RWPE1 (cell line): ENCODE measurements around the gene PWWP2B.

Experiments used
- CTCF ChIA-PET: fragments of 350-600 bp; sonication (Branson Sonifier 250); formaldehyde crosslinking; extraction: SDS; loops from one replicate; lab custom pipeline; 2021; lab: Yijun Ruan, JAX
- POLR2A ChIA-PET: fragments of 400-600 bp; formaldehyde crosslinking; extraction: SDS; loops from one replicate; lab custom pipeline; 2020; ENCODE audit warnings: antibody characterized with exemption; ENCODE audit not compliant: low non-redundant PET; lab: Yijun Ruan, JAX
- DNase-seq: peaks from one replicate; pipeline ENCODE4 v3.0.0; 2012; ENCODE audit warnings: low spot score
- H3K27ac ChIP-seq: fragments of 450-650 bp; 2 replicates; pipeline ENCODE4 v1.5.1; 2017
- TF ChIP-seq, protein P1 (sequence below): fragments of 450-650 bp; conservative IDR thresholded peaks from 2 replicates; pipeline ENCODE4 v1.5.1; 2017; ENCODE audit warnings: low read depth, mild to moderate bottlenecking

PWWP2B gene

DNA sequence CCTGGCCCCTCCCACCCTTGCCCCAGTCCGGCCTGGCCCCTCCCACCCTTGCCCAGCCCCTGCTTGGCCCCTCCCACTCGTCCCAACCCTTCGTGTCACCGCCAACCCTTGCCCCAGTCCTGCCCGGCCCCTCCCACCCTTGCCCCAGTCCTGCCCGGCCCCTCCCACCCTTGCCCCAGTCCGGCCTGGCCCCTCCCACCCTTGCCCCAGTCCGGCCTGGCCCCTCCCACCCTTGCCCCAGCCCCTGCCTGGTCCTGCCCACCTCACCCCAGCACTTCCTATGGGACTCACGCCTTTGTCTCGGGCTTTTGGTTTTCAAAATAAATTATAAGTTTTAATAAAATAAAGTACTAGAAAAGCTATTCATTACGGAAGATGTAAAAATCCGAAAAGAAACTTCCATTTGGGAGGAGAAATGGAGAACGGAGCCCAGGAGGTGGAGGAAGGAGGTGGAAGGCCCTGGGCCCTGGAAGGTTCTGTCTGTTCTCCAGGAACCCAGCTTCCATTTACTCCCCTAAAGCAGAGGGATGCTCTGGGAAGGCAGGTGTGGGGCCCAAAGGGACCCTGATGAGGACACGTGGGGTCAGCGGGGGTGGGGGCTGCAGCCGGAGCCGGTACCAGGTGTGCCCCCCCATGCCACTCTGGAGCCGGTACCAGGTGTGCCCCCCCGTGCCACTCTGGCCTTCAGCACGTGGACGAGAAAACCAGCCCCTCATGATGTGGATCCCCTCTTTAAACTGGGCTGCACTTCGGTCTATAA, 52.2 kb downstream of the PWWP2B start:
- ChIA-PET CTCF (interaction anchor here (0.6 to 0.9 kb wide), 2 partner anchors 225 to 227 kb away, joined by 3 to 4 read pairs; no protein-coding TSS in a partner anchor), POLR2A (no interaction called here)
- no peak for DNase-seq
- TF ChIP-seq, protein P1, sequence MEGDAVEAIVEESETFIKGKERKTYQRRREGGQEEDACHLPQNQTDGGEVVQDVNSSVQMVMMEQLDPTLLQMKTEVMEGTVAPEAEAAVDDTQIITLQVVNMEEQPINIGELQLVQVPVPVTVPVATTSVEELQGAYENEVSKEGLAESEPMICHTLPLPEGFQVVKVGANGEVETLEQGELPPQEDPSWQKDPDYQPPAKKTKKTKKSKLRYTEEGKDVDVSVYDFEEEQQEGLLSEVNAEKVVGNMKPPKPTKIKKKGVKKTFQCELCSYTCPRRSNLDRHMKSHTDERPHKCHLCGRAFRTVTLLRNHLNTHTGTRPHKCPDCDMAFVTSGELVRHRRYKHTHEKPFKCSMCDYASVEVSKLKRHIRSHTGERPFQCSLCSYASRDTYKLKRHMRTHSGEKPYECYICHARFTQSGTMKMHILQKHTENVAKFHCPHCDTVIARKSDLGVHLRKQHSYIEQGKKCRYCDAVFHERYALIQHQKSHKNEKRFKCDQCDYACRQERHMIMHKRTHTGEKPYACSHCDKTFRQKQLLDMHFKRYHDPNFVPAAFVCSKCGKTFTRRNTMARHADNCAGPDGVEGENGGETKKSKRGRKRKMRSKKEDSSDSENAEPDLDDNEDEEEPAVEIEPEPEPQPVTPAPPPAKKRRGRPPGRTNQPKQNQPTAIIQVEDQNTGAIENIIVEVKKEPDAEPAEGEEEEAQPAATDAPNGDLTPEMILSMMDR = no peak
- peak overlapping the region; percentile 92 for H3K27ac ChIP-seq

DNA sequence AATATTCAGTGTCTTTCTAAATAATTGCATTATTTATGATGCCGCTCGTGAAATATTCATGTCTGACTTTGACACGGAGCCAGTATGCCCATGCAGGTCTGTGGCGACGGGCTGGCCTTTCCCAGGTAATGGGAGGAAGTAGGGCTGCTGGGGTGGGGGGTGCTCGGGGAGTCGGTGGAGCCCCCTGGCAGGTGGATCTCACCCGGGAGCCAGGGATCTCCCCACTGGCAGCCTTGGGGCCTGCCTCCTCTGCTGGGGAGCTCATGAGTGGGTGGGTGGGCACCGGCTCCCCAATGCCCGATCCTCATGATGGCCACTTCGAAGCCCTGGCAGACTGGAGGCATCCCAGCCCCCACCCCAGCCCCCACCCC, 52.8 kb downstream of the PWWP2B start:
- TF ChIP-seq, protein P1 = no peak
- no peak for DNase-seq
- ChIA-PET CTCF (interaction anchor here (0.9 kb wide), 1 partner anchor 227 kb away, joined by 4 read pairs; no protein-coding TSS in a partner anchor), POLR2A (no interaction called here)
- H3K27ac ChIP-seq = peak overlapping the region; percentile 92

DNA sequence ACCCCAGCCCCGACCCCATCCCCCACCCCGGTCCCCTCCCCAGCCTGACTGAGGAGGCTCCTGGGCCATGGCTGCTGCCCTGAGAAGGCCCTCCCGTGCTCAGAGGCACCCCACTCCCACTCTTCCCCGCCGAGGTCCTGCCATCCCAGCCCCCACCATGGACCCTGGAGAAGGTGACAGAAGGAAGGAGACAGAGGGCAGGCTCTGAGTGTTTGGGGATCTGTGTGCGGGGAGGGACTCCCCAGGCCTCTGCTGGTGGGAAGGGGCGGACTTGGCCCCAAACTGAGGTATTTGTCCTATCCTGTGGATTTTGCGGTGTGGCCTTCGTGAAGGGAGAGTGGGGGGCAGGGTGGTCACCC, 53.4 kb downstream of the PWWP2B start:
- CTCF ChIA-PET = no interaction called here
- TF ChIP-seq, protein P1 = no peak
- POLR2A ChIA-PET = no interaction called here
- H3K27ac ChIP-seq = peak overlapping the region; percentile 57; the same call in 1 of the 2 replicates
- DNase-seq = no peak

DNA sequence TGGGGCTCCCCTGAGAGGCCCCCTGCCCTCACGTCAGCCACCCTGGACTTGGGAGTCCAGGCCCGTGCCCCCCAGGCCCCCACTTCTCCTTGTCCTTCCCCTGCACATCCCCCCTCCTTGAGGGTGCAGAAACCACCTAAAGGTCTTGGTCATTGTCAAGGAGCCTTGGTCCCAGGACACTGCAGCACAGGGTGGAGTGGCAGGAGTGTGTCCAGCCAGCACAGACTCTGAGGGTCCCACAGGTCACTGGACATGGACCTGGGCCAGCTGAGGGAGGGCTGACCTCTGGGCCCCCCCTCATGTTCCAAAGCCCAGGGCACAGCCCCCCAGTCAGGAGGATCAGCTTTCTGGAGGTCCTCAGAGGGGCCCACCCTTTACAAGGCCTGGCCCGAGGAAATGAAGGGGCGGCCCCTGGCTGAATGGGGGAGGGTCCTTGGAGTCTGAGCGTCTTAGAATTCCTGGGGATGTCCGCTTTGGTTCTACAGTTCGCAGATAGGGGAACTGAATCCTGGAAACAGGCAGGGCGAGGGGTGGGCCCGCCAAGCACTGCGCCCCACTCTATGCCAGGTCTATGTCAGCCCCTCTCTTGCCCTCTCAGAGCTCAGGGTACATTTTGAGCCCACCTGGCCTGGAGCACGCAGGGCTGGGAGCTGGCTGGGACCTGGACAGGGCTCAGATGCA, 54.0 kb downstream of the PWWP2B start:
- ChIA-PET POLR2A (interaction anchor here (0.6 kb wide), 1 partner anchor 88 kb away, joined by 3 read pairs; no protein-coding TSS in a partner anchor), CTCF (interaction anchor here (0.6 to 0.8 kb wide), 2 partner anchors 32 to 105 kb away, joined by 3 read pairs; no protein-coding TSS in a partner anchor)
- TF ChIP-seq, protein P1 = no peak
- DNase-seq = no peak
- H3K27ac ChIP-seq = peak overlapping the region; percentile 57

DNA sequence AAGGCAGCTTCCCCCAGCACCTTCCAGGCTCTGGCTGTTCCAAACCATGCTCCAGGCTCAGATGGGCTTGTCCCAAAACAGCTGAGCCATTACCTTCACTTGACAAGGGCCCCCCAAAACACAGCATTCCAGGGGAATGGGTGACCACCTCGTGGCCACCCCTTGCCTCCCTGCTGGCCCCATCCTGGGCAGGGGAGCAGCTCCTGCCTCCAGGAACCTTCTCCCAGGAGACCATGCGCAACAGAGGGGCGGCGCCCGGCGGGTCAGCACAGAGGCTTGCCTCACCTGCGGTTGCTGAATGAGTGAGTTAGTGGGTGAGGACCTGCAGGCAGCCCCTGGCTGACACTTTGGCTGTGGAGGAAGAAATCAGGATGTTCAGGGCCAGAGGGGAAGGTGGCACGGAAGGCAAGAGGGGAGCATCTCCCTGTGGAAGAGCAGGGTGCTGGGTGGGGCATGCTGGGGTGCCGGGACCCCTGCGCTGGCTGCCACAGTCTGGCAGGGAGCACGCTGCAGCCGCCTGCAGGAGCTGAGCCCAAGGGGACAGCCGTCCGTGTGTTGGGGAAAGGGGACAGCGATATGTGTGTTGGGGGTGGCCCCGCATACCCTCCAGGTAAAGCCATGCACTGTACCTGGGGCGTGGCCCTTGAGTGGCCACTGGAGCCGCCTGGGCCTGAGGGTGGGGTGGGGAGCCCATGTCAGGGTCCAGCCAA, 54.7 kb downstream of the PWWP2B start:
- ChIA-PET POLR2A (interaction anchor here (0.6 kb wide), 1 partner anchor 88 kb away, joined by 3 read pairs; no protein-coding TSS in a partner anchor), CTCF (interaction anchor here (0.6 to 1.2 kb wide), 4 partner anchors 33 to 284 kb away, joined by 3 read pairs; no protein-coding TSS in a partner anchor)
- TF ChIP-seq, protein P1 = no peak
- H3K27ac ChIP-seq = peak overlapping the region; percentile 57
- no peak for DNase-seq

DNA sequence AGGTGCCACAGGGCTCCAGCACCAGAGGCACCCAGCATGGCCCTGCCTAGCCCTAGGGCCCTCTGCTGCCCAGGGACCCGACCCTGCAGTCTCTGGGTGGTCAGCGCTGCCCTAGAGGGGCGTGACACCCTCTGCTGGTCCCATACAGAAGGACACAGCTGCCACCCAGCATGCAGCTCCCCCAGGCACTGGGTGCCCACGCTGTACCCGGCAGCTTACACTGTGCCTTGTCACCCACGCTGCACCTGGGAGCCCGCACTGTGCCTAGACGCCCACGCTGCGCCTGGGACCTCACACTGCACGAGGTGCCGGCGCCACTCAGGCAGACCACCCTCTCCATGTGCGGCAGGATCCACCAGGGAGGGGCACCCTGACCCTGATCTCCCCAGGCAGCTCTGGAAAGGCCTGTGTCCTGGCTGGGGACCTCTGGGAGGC, 55.2 kb downstream of the PWWP2B start:
- CTCF ChIA-PET = interaction anchor here (0.6 to 1.2 kb wide), 3 partner anchors 68 to 284 kb away, joined by 3 read pairs; no protein-coding TSS in a partner anchor
- TF ChIP-seq, protein P1 = no peak
- POLR2A ChIA-PET = no interaction called here
- DNase-seq = no peak
- H3K27ac ChIP-seq = peak overlapping the region; percentile 57
